ENCODE measurements around the gene ADPGK.

ADPGK gene

DNA sequence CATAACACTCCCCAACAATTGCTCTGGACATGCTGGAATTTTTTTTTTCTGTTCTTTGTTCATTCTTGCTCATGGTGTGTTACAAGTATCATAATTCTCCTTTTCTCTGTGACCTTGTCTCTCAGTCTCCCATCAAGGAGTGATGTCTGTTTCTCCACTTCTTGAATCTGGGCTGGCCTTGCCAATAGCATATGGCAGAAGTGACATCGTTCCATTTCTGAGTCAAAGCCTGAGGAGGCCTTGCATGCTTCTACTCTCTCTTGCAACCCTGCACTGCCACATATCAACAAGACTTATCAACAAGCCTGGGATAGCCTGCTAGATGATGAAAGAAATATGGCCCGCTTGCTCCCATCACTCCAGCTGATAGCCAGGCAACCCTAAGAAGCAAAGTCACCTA is 8.9 kb upstream of the ADPGK start:
- DNase-seq, result no peak

- DNase-seq, result no peak
Measured at GRCh38 chr15:72790302-72790910, 6.8 kb upstream of the ADPGK start.

GRCh38 chr15:72787526-72787925 is 4.0 kb upstream of the ADPGK start:
- DNase-seq, result no peak

DNA sequence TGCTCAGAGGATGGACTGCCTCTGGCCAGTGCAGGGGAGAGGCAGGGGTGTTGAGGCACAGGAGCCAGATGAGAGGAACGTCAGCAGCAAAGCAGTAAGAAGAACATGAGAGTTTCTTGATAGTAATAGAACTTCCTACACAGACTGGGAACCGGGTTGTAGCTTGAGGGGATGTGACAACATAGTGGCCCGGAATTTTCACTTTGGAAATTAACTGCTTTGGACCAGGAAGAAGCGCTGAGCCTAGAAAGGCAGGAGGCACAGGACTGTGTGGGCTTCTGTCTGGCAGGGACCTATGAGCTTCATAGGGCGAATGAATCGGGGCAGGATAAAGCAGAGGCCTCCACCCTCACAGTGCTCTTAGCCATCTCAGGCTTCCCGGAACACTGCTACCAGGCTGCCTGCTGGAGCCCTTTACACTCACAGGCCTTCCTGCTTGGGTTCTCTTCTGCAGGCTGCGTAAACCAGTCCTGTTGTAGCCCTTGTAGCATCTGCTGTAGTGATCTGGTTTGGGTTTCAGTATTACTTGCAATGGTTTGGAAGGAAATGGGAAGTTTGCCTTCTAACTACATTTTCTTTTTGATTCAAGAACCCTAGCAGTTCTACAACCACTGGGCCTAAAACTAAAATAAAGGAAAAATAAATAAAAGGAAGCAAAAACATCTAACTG is 3.3 kb upstream of the ADPGK start:
- DNase-seq, result no peak

- DNase-seq, result no peak
Measured at GRCh38 chr15:72786242-72786641, 2.7 kb upstream of the ADPGK start.

- no peak for DNase-seq
Measured at GRCh38 chr15:72785841-72786240, 2.3 kb upstream of the ADPGK start.

DNA sequence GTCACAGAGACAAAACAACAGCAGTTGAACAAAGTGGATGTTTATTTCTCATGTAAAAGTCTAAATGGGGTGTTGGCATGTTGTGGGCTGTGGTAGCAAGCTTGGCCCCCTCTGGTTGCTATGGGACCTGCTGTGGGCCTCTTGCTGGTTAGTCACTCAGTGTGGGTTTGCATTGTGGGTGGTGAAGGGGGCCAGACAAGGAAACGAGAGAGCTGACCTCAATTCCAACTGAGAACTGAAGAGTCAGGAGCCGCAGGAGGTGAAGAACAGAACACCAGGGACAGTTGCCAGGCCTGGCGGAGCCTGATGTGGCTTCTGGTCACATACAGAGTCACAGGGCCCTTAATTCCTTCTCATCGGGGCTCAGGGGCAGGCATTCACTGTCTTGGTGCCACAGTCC is 1.9 kb upstream of the ADPGK start:
- DNase-seq, result no peak

GRCh38 chr15:72784456-72784876 is 908 bp upstream of the ADPGK start:
- no peak for DNase-seq

DNA sequence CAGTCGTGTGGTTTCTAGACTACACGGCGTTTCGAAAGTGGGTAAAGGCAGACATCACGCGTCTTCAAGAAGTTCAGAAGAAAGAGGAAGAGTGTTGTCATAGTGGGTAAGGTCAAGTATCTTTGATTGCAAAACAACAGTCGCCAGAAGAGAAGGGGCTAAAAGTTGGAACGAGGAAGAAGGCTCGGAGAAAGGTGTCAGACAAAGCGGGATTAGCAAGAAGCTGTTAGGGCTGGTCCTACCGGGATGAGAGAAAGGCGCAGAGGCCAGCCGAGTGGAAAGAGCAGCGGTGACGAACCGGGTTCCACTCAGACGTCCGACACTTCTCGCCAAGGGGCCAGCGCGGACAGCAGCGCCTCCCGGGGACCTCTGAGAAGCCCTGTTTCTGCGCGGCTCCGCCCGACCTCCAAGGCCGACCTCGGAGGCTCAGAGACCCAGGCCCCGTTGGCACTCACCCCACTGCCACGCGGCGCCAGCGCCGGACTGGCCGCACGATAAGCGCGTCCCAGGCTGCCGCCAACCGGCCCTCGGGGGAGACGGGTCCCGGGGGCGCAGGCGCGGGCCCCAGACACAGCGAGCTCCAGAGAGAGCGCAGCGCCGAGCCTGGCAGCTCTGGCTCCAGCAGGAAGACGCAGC is 436 bp downstream of the ADPGK start:
- DNase-seq, result no peak

GRCh38 chr15:72782274-72783003 is 1.1 kb downstream of the ADPGK start:
- DNase-seq, result no peak

DNA sequence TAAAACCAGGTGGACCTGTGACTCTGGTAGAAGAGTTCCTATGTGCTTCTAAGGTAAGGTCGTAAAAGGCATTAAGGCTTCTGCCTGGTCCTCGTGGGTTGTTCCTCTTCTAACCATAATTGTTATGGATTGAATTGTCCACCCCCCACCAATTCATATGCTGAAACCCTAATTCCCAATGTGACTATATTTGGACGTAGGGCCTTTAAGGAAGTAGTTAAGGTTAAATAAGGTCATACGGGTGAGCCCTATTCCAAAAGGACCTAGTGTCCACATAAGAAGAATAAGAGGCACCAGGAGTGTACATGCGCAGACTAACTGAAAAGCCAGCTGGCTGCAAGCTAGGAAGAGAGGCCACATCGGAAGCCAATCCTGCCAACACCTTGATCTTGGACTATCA is 1.9 kb downstream of the ADPGK start:
- DNase-seq, result no peak

- no peak for DNase-seq
Measured at GRCh38 chr15:72778796-72779195, 4.8 kb downstream of the ADPGK start.

GRCh38 chr15:72774696-72775383 is 8.7 kb downstream of the ADPGK start:
- no peak for DNase-seq

- no peak for DNase-seq
Measured at GRCh38 chr15:72771329-72771725, 12.2 kb downstream of the ADPGK start.

- DNase-seq, result no peak
Measured at GRCh38 chr15:72770673-72771328, 12.8 kb downstream of the ADPGK start.

GRCh38 chr15:72766780-72767179 is 16.8 kb downstream of the ADPGK start:
- DNase-seq, result no peak

DNA sequence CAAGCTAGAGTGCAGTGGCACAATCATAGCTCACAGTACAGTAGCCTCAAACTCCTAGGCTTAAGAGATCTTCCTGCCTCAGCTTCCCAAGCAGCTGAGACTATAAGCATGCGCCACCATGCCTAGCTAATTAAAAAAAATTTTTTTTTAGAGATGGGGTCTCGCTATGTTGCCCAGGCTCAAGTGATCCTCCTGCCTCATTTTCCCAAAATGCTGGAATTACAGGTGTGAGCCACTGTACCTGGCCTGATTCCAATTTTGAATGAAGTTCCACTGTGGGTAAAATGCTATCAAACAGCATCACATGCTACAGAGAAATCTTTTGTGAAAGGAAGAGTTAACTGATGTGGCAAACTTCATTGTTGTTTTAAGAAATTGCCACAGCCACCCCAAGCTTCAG is 17.5 kb downstream of the ADPGK start:
- DNase-seq, result no peak

DNA sequence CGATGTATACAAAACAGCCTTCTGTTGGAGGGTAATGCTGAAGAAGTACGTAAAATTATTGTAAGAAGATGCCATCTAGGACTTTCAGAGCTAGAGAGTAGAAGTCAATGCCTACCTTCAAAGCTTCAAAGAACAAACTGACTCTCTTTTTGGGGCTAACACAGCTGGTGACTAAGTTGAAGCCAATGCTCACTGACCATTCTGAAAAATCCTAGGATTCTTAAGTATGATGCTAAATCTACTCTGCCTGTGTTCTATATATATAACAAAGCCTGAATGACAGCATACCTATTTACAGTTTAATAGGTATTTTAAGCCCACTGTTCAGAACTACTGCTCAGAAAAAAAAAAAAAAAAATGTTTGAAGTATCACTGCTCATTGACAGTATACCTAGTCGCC is 18.9 kb downstream of the ADPGK start:
- DNase-seq, result no peak

GRCh38 chr15:72760590-72761260 is 22.8 kb downstream of the ADPGK start:
- no peak for DNase-seq

GRCh38 chr15:72758182-72758581 is 25.4 kb downstream of the ADPGK start:
- no peak for DNase-seq

DNA sequence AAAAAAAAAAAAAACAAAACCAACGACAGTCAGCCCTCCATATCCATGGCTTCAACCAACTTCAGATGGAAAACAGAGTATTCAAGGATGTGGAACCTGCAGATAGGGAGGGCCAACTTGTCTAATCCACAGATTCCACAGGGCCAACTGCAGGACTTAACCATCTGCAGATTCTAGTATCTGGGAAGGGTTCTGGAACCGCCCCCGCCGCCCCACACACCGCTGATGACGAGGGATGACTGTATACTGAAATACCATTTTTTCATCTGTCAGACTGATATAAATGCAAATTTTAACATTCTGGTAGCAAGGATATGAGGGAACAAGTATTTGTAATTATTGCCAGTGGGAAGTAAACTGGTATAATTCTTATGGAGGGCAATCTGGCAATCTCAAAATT is 29.5 kb downstream of the ADPGK start:
- no peak for DNase-seq

All from right kidney (tissue), 1 donor.